ENCODE measurements around the gene HLA-DQA2.
"Not testable (repeated sequence)": the region's sequence is repeated elsewhere in the genome, so short reads cannot be mapped to it uniquely, and the experiment has no call there.

HLA-DQA2 gene

DNA sequence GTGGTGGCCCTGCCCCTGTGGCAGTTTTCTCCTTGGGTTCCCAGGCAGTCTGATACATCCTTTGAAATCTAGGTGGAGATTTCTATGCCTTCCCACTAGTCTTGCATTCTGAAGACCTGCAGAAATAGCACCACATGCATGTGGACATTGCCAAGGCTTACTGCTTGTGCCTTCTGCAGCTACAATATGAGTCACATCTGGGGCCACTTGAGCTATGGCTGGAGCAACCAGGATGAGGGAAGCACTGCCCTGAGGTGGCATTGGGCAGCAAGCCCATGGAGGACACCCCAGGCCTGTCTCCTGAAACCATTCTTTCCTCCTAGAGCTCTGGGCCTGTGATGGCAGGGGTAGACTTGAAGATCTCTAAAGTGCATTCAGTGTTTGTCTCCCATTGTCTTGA, 37.8 kb downstream of the HLA-DQA2 start:
- DNase-seq (ENCODE audit: low spot score), result no peak

DNA sequence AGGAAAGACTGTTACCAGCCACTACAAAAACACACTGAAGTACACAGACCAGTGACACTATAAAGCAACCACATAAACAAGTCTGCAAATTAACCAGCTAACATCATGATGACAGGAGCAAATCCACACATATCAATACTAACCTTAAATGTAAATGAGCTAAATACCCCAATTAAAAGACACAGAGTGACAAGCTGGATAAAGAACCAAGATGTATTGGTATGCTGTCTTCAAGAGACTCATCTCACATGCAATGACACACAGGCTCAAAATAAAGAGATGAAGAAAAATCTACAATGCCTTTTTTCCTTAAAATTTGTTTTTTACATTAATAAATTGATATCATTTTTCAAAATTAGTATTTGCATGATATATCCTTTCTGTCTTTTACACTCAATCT, 41.7 kb downstream of the HLA-DQA2 start:
- not testable (repeated sequence) for DNase-seq (ENCODE audit: low spot score)

DNA sequence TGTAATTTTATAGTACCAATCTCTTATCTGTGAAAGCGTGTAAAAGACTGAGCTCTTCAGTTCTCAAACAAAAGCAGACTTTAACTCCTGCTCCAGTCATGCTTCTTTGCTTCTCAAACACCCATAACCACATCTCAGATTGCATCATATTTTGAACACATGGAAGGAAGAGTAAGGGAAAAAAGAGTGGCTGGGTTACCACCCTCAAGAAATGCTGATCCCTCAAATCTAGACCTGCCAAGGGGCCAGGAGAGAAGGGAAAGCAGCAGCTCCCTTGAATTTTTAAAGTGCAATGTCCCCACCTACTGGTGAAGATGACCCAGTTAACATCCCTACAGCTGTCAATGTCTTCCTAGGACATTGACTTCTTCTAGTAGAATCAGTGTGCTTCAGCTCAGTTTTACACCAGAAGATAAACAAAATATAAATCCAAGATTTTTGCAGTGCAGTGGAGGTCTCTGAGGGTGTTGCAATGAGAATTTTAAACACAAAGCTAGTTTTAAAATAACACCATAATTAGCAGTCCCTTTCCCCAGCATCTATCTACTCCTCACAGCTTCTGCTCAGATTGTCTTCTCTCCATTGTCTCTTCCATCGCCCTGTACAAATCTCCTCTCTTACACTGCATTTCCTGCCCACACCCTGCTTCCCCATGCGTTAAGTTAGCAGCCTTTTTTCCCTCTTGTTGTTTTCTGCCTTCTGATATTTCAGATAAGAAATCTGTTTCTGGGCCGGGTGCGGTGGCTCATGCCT, 44.8 kb downstream of the HLA-DQA2 start:
- DNase-seq (ENCODE audit: low spot score), result peak; percentile 61

DNA sequence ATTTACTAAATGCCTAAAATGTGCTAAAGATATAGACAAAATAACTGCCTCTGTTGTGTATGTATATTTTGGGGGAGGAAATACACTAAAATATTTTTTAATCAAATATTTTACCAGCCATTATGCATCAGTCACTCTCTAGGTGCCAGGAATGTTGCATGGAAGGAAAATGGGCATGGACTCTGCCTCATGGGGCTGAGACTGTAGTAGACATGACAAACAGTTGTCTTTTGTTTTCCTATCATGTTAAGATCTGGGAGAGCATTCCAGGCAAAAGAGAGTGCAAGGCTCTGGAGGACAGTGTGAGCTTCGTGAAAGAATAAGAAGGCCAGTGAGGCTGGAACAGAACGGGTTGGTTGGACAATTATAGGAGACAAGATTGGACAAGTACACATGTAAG, 49.1 kb downstream of the HLA-DQA2 start:
- DNase-seq (ENCODE audit: low spot score), result no peak

DNA sequence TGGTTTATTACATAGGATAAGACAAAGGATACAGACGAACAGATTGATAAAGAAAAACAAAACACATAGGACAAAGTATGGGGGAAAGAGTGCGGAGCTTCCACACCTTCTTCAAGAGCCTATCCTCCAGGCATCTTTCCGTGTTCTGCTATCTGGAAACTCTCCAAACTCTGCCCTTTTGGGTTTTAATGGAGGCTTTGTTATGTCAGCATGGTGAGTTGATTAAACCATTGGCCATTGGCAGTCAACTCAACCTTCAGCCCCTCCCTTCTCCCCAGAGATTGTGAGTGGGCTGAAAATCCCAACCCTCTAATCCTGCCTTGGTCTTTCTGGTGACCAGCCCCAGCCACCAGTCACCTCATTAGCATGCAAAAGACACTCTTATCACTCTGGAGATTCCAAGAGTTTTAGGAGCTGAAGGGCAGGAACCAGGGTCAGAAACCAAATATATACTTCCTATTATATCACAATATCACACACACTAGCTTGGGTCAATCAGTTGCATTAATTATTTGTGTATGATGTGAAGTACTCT, 51.8 kb downstream of the HLA-DQA2 start:
- no peak for DNase-seq (ENCODE audit: low spot score)

DNA sequence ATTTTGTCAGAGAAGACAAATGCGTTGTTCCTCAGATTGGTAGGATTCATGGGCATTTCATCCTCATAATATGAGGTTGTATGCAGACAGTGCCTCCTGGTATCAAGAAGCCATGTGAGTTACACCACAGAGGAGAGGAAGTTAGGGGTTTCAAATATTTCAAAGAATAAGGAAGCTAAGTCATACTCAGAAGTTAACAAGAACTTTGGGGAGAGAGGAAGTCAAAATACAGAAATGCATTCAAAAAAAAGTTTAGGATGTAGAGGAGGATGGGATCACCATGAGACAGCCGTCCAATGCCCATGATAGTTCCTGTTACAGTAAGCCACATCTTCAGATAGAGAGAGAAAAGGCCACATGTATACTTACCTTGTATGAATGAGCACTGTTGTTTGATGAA, 53.3 kb downstream of the HLA-DQA2 start:
- no peak for DNase-seq (ENCODE audit: low spot score)
